Sciatic nerve (tissue), 2 donors: ENCODE data around the gene HDAC6. TPM values are rescaled to one million over a fixed set of nuclear protein-coding genes. Genes with fewer than 3 reads are reported as not detected.
"Not testable (repeated sequence)": the region's sequence is repeated elsewhere in the genome, so short reads cannot be mapped to it uniquely, and the experiment has no call there.

ENCODE experiments used
- ATAC-seq: fragments of 200-7000 bp; cut with Tn5 transposase; one replicate; pipeline ENCODE4 v1.9.1; 2020; ENCODE audit warnings: mild to moderate bottlenecking, moderate library complexity
- DNase-seq: peaks from one replicate; pipeline ENCODE4 v3.0.0-alpha.2; 2020; ENCODE audit warnings: low spot score
- intact Hi-C: fragments of 100-400 bp; cut with DNase I; formaldehyde crosslinking; loops from one replicate; pipeline ENCODE4 v1.14.2; 2022
- total RNA-seq: library from RNA; stranded (reverse); fragmentation: NEBNext Ultra II Directional; extraction: Animal tissue kit (Norgen Biotek cat#: 25700); gene quantifications from one replicate; pipeline ENCODE4 v1.2.1, GENCODE V29; 2021
- donor health status: DM: no; HTN: no; CAD: no.
- donor health status: DM: no; HTN: no; CAD: no.

The HDAC6 gene
- total RNA-seq, 1 donor from 2014 or later = 106 TPM

GRCh38 chrX:48818098-48818497, 16.2 kb downstream of the HDAC6 start:
- ATAC-seq (no peak), DNase-seq (no peak)
- intact Hi-C loops = no loop called here

- ATAC-seq = no peak
- intact Hi-C loops = no loop called here
Observed at GRCh38 chrX:48818866-48819265, 17.0 kb downstream of the HDAC6 start.

GRCh38 chrX:48819394-48819793, 17.5 kb downstream of the HDAC6 start:
- intact Hi-C loops, ATAC-seq, DNase-seq: not testable (repeated sequence)

More at GRCh38 chrX:48818866-48819265, 17.0 kb downstream of the HDAC6 start:
- DNase-seq = no peak

GRCh38 chrX:48823053-48823452, 21.2 kb downstream of the HDAC6 start:
- DNase-seq (peak; percentile 49), ATAC-seq (no peak)
- intact Hi-C loops = no loop called here

- ATAC-seq (no peak), DNase-seq (peak; percentile 40)
- intact Hi-C loops = no loop called here
Observed at GRCh38 chrX:48824066-48824465, 22.2 kb downstream of the HDAC6 start.

- intact Hi-C loops = no loop called here
- no peak for ATAC-seq
- DNase-seq = peak; percentile 56
Observed at GRCh38 chrX:48826135-48826875, 24.4 kb downstream of the HDAC6 start, which contains the start of gene ERAS. Gene ERAS (plus strand): TSS chrX:48826513. CDS start chrX:48829124, 2,611 bp downstream.

GRCh38 chrX:48826876-48827653, 25.2 kb downstream of the HDAC6 start:
- ATAC-seq = no peak
- DNase-seq = peak; percentile 54
- intact Hi-C loops = no loop called here

GRCh38 chrX:48827654-48827968, 25.7 kb downstream of the HDAC6 start:
- ATAC-seq (no peak), DNase-seq (no peak)
- intact Hi-C loops = no loop called here

GRCh38 chrX:48829016-48829735, 27.3 kb downstream of the HDAC6 start:
- DNase-seq (no peak), ATAC-seq (no peak)
- intact Hi-C loops = no loop called here

GRCh38 chrX:48831136-48831908, 29.5 kb downstream of the HDAC6 start:
- ATAC-seq (no peak), DNase-seq (no peak)
- intact Hi-C loops = no loop called here

GRCh38 chrX:48831909-48832291, 30.0 kb downstream of the HDAC6 start:
- no peak for ATAC-seq
- intact Hi-C loops = no loop called here
- DNase-seq = no peak

- intact Hi-C loops = no loop called here
- no peak for ATAC-seq
- no peak for DNase-seq
Observed at GRCh38 chrX:48833542-48834138, 31.8 kb downstream of the HDAC6 start.

GRCh38 chrX:48834383-48834709, 32.5 kb downstream of the HDAC6 start:
- ATAC-seq = no peak
- peak; percentile 7 for DNase-seq
- intact Hi-C loops = no loop called here

- ATAC-seq = no peak
- intact Hi-C loops = no loop called here
- peak; percentile 43 for DNase-seq
Observed at GRCh38 chrX:48835524-48836329, 33.9 kb downstream of the HDAC6 start, which contains the start of gene PCSK1N. Gene PCSK1N (minus strand): TSS chrX:48835610. CDS start chrX:48835532, 78 bp downstream.

GRCh38 chrX:48839686-48840085, 37.8 kb downstream of the HDAC6 start:
- ATAC-seq (no peak), DNase-seq (no peak)
- intact Hi-C loops = no loop called here

- intact Hi-C loops = no loop called here
- DNase-seq = no peak
- no peak for ATAC-seq
Observed at GRCh38 chrX:48848847-48849246, 47.0 kb downstream of the HDAC6 start.

- ATAC-seq (no peak), DNase-seq (no peak)
- intact Hi-C loops = no loop called here
Observed at GRCh38 chrX:48852857-48853256, 51.0 kb downstream of the HDAC6 start.

GRCh38 chrX:48853494-48853893, 51.6 kb downstream of the HDAC6 start:
- DNase-seq, ATAC-seq, intact Hi-C loops: not testable (repeated sequence)
